ENCODE results near the gene SFRP2.

- no peak for TF ChIP-seq CTCF (IDR thresholded peaks at IDR 0.05)
- no peak for TF ChIP-seq POLR2A (IDR thresholded peaks at IDR 0.05)
These were observed 3.1 kb upstream of the SFRP2 start for GRCh38 chr4:153791746-153792617.
